ENCODE results near the gene GLCE.
"Not testable (repeated sequence)": the region's sequence is repeated elsewhere in the genome, so short reads cannot be mapped to it uniquely, and the experiment has no call there.

The GLCE gene

GRCh38 chr15:69161079-69161877, 843 bp downstream of the GLCE start:
- DNase-seq = peak; percentile 16 to 18

- no peak for DNase-seq
Observed at GRCh38 chr15:69161878-69162213, 1.4 kb downstream of the GLCE start.

- DNase-seq = no peak
Observed at GRCh38 chr15:69163141-69163669, 2.8 kb downstream of the GLCE start.

GRCh38 chr15:69164807-69165636, 4.6 kb downstream of the GLCE start:
- DNase-seq = no peak

GRCh38 chr15:69165637-69166025, 5.2 kb downstream of the GLCE start:
- no peak for DNase-seq

- no peak for DNase-seq
Observed at GRCh38 chr15:69167218-69167846, 6.9 kb downstream of the GLCE start.

- not testable (repeated sequence) for DNase-seq
Observed at GRCh38 chr15:69168361-69168760, 7.9 kb downstream of the GLCE start.

GRCh38 chr15:69169540-69169939, 9.1 kb downstream of the GLCE start:
- not testable (repeated sequence) for DNase-seq

GRCh38 chr15:69170597-69170996, 10.2 kb downstream of the GLCE start:
- no peak for DNase-seq

GRCh38 chr15:69172847-69173246, 12.4 kb downstream of the GLCE start:
- no peak for DNase-seq

- DNase-seq = no peak
Observed at GRCh38 chr15:69175536-69175935, 15.1 kb downstream of the GLCE start.

- no peak for DNase-seq
Observed at GRCh38 chr15:69181424-69181823, 21.0 kb downstream of the GLCE start.

- DNase-seq = no peak
Observed at GRCh38 chr15:69185216-69185615, 24.8 kb downstream of the GLCE start.

- no peak for DNase-seq
Observed at GRCh38 chr15:69185706-69186105, 25.3 kb downstream of the GLCE start.

- no peak for DNase-seq
Observed at GRCh38 chr15:69189157-69189556, 28.7 kb downstream of the GLCE start.

GRCh38 chr15:69190091-69190490, 29.7 kb downstream of the GLCE start:
- no peak for DNase-seq

GRCh38 chr15:69190504-69190903, 30.1 kb downstream of the GLCE start:
- DNase-seq = no peak

- DNase-seq = no peak
Observed at GRCh38 chr15:69194025-69194827, 33.8 kb downstream of the GLCE start.

GRCh38 chr15:69194854-69195253, 34.4 kb downstream of the GLCE start:
- DNase-seq = no peak

- no peak for DNase-seq
Observed at GRCh38 chr15:69200832-69201745, 40.7 kb downstream of the GLCE start.

GRCh38 chr15:69206079-69206478, 45.6 kb downstream of the GLCE start:
- no peak for DNase-seq

- no peak for DNase-seq
Observed at GRCh38 chr15:69209661-69210060, 49.2 kb downstream of the GLCE start.

Data from stimulated activated CD4-positive, alpha-beta T cell treated with anti-CD3 and anti-CD28 coated beads, Interleukin-4, amount 100 ng/mL, for 4 hours (primary cell).